Stimulated activated CD8-positive, alpha-beta memory T cell treated with anti-CD3 and anti-CD28 coated beads, Interleukin-15, amount 100 ng/mL, for 4 hours (primary cell): Measurements from ENCODE around the gene RASGRF1.

Experiments
- DNase-seq, 2 donors: peaks; one replicate each; pipeline ENCODE4 v3.0.0-alpha.2; 2020; ENCODE audit warnings: low read depth in 2 of 2

Gene RASGRF1

GRCh38 chr15:78985859-78986475, 104.6 kb downstream of the RASGRF1 start:
- DNase-seq, result no peak

- no peak for DNase-seq
Observed at GRCh38 chr15:78984041-78984440, 106.5 kb downstream of the RASGRF1 start.

- no peak for DNase-seq
Observed at GRCh38 chr15:78983146-78983918, 107.2 kb downstream of the RASGRF1 start.

- no peak for DNase-seq
Observed at GRCh38 chr15:78982736-78983135, 107.8 kb downstream of the RASGRF1 start.

- no peak for DNase-seq
Observed at GRCh38 chr15:78981532-78982313, 108.9 kb downstream of the RASGRF1 start.

- DNase-seq, result no peak
Observed at GRCh38 chr15:78979456-78980320, 110.9 kb downstream of the RASGRF1 start.

- DNase-seq, result no peak
Observed at GRCh38 chr15:78978601-78979179, 111.9 kb downstream of the RASGRF1 start.

GRCh38 chr15:78977591-78978347, 112.8 kb downstream of the RASGRF1 start:
- no peak for DNase-seq

GRCh38 chr15:78977091-78977571, 113.4 kb downstream of the RASGRF1 start:
- no peak for DNase-seq

- no peak for DNase-seq
Observed at GRCh38 chr15:78976691-78977090, 113.9 kb downstream of the RASGRF1 start.

GRCh38 chr15:78974272-78974918, 116.2 kb downstream of the RASGRF1 start:
- no peak for DNase-seq

GRCh38 chr15:78969687-78970349, 120.8 kb downstream of the RASGRF1 start:
- no peak for DNase-seq

- DNase-seq, result no peak
Observed at GRCh38 chr15:78968539-78969271, 121.9 kb downstream of the RASGRF1 start.

GRCh38 chr15:78968114-78968513, 122.5 kb downstream of the RASGRF1 start:
- DNase-seq, result no peak

- DNase-seq, result no peak
Observed at GRCh38 chr15:78960308-78960707, 130.3 kb downstream of the RASGRF1 start.

- no peak for DNase-seq
Observed at GRCh38 chr15:78959360-78959759, 131.2 kb downstream of the RASGRF1 start.

- DNase-seq, result no peak
Observed at GRCh38 chr15:78957416-78958093, 133.0 kb downstream of the RASGRF1 start.

- no peak for DNase-seq
Observed at GRCh38 chr15:78956937-78957336, 133.6 kb downstream of the RASGRF1 start.
